Vagina (tissue), 2 donors: ENCODE measurements around the gene TBC1D17. TPM values are rescaled to one million over a fixed set of nuclear protein-coding genes. Genes with fewer than 3 reads are reported as not detected.

Experiments
- DNase-seq, 2 donors: peaks; one replicate each; pipeline ENCODE4 v3.0.0-alpha.2; 2017; ENCODE audit errors: extremely low spot score in 2 of 2
- H3K27ac ChIP-seq: fragments of 200-600 bp; sonication (generic); one replicate; pipeline ENCODE4 v1.5.1; 2019
- H3K27me3 ChIP-seq: fragments of 200-600 bp; sonication (generic); one replicate; pipeline ENCODE4 v1.5.1; 2019
- H3K36me3 ChIP-seq, 2 donors: fragments of 200-600 bp; sonication (generic); one replicate each; pipeline ENCODE4 v1.5.1; 2017 to 2019
- H3K4me1 ChIP-seq: fragments of 200-600 bp; sonication (generic); one replicate; pipeline ENCODE4 v1.5.1; 2019
- H3K4me3 ChIP-seq, 2 donors: fragments of 200-600 bp; sonication (generic); 1 replicate in 1 of 2; 2 replicates in 1 of 2; pipeline ENCODE4 v1.5.1; 2016 to 2019
- H3K9me3 ChIP-seq: fragments of 200-600 bp; sonication (generic); one replicate; pipeline ENCODE4 v1.5.1; 2019
- CTCF ChIP-seq, 3 experiments: fragments of 450-650 bp in 2 of 3; fragments of 200-600 bp in 1 of 3; sonication (generic) in 1 of 3; IDR thresholded peaks; one replicate each; pipeline ENCODE4 v1.5.1; 2017 to 2019; ENCODE audit warnings: antibody characterized with exemption in 3 of 3, mild to moderate bottlenecking in 2 of 3, moderate library complexity in 2 of 3
- POLR2A ChIP-seq, 2 donors: fragments of 450-650 bp; IDR thresholded peaks; one replicate each; pipeline ENCODE4 v1.6.1; 2017; ENCODE audit warnings: antibody characterized with exemption in 2 of 2, mild to moderate bottlenecking in 2 of 2, moderate library complexity in 2 of 2
- POLR2AphosphoS5 ChIP-seq, 2 donors: sonication (generic); formaldehyde crosslinking; IDR thresholded peaks; one replicate each; pipeline ENCODE4 v1.9.0; 2017; ENCODE audit warnings: antibody characterized with exemption in 2 of 2, mild to moderate bottlenecking in 2 of 2, low read depth in 1 of 2; ENCODE audit not compliant: insufficient read depth in 1 of 2
- intact Hi-C: fragments of 100-400 bp; cut with DNase I; formaldehyde crosslinking; loops from one replicate; pipeline ENCODE4 v1.15.1; 2023
- total RNA-seq: library from RNA; depleted of rRNA; stranded (reverse); fragments of >200 nt; gene quantifications from one replicate; pipeline ENCODE4 v1.2.3, GENCODE V29; 2016

TBC1D17 gene
- total RNA-seq, 1 donor from 2014 or later = 34.9 TPM

- Histone ChIP-seq H3K4me1 (peaks cover 20% of the 10 kb centered on the region), H3K4me3 (no peak overlapping the region), H3K27me3 (no peaks in the 10 kb centered on the region)
These were observed 29.5 kb upstream of the TBC1D17 start for GRCh38 chr19:49847731-49848696.

GRCh38 chr19:49848938-49849337, 28.6 kb upstream of the TBC1D17 start:
- Histone ChIP-seq H3K4me1 (peaks cover 29% of the 10 kb centered on the region), H3K36me3 (no peaks in the 10 kb centered on the region), H3K9me3 (no peaks in the 10 kb centered on the region), H3K4me3 (no peak overlapping the region), H3K27me3 (no peaks in the 10 kb centered on the region), H3K27ac (no peak overlapping the region)
- TF ChIP-seq POLR2A (IDR thresholded peaks at IDR 0.05) = no peak
- TF ChIP-seq CTCF (IDR thresholded peaks at IDR 0.05) = no peak
- no peak for TF ChIP-seq POLR2AphosphoS5 (IDR thresholded peaks at IDR 0.05; ENCODE audit: insufficient read depth in 1 of 2, low read depth in 1 of 2)
- DNase-seq = no peak
- intact Hi-C loops = loop anchor here (10.0 kb wide), 1 partner anchor 74 kb away; no protein-coding TSS in a partner anchor

More at GRCh38 chr19:49847731-49848696, 29.5 kb upstream of the TBC1D17 start:
- intact Hi-C loops = loop anchor here (10.0 kb wide), 1 partner anchor 73 kb away; no protein-coding TSS in a partner anchor
- H3K9me3 ChIP-seq = no peaks in the 10 kb centered on the region
- DNase-seq = no peak
- TF ChIP-seq POLR2AphosphoS5 (IDR thresholded peaks at IDR 0.05; ENCODE audit: insufficient read depth in 1 of 2, low read depth in 1 of 2) = no peak
- no peak for TF ChIP-seq CTCF (IDR thresholded peaks at IDR 0.05)
- no peak for TF ChIP-seq POLR2A (IDR thresholded peaks at IDR 0.05)
- H3K36me3 ChIP-seq = no peaks in the 10 kb centered on the region
- no peak overlapping the region for H3K27ac ChIP-seq

- no peaks in the 10 kb centered on the region for H3K9me3 ChIP-seq
- no peaks in the 10 kb centered on the region for H3K27me3 ChIP-seq
- H3K27ac ChIP-seq = peak overlapping the region; percentile 100
- DNase-seq = no peak
- peak overlapping the region in 1 of 2 donors; percentile 93 for H3K4me3 ChIP-seq
- intact Hi-C loops = loop anchor here (10.0 kb wide), 2 partner anchors 75 to 95 kb away; no protein-coding TSS in a partner anchor
- no peak for TF ChIP-seq CTCF (IDR thresholded peaks at IDR 0.05)
- no peak for TF ChIP-seq POLR2A (IDR thresholded peaks at IDR 0.05)
- TF ChIP-seq POLR2AphosphoS5 (IDR thresholded peaks at IDR 0.05; ENCODE audit: insufficient read depth in 1 of 2, low read depth in 1 of 2) = no peak
- peaks cover 0 to 2% of the 10 kb centered on the region in 2 donors for H3K36me3 ChIP-seq
- H3K4me1 ChIP-seq = peaks cover 36% of the 10 kb centered on the region
These were observed 27.9 kb upstream of the TBC1D17 start for GRCh38 chr19:49849433-49850220.

GRCh38 chr19:49850221-49850486, 27.3 kb upstream of the TBC1D17 start:
- intact Hi-C loops = loop anchor here (10.0 kb wide), 1 partner anchor 95 kb away; no protein-coding TSS in a partner anchor
- peak overlapping the region; percentile 83 to 93 for H3K4me3 ChIP-seq
- H3K4me1 ChIP-seq = peaks cover 36% of the 10 kb centered on the region
- no peaks in the 10 kb centered on the region for H3K9me3 ChIP-seq
- peak overlapping the region; percentile 100 for H3K27ac ChIP-seq
- no peak for DNase-seq
- peaks cover 0 to 7% of the 10 kb centered on the region in 2 donors for H3K36me3 ChIP-seq
- no peak for TF ChIP-seq POLR2AphosphoS5 (IDR thresholded peaks at IDR 0.05; ENCODE audit: insufficient read depth in 1 of 2, low read depth in 1 of 2)
- no peak for TF ChIP-seq CTCF (IDR thresholded peaks at IDR 0.05)
- TF ChIP-seq POLR2A (IDR thresholded peaks at IDR 0.05) = no peak
- no peaks in the 10 kb centered on the region for H3K27me3 ChIP-seq
